GM10266 (cell line): ENCODE results near the gene WEE1.

Experiments
- DNase-seq: peaks from one replicate; pipeline ENCODE4 v3.0.0; 2012; ENCODE audit errors: extremely low spot score
- CTCF ChIP-seq: IDR thresholded peaks from 2 replicates; pipeline ENCODE4 v1.5.1; 2012; ENCODE audit warnings: mild to moderate bottlenecking, low read depth; ENCODE audit not compliant: control insufficient read depth, insufficient read depth; ENCODE audit errors: missing control alignments

The WEE1 gene

GRCh38 chr11:9550191-9550628, 23.3 kb upstream of the WEE1 start:
- no peak for DNase-seq
- TF ChIP-seq CTCF = no peak

DNA sequence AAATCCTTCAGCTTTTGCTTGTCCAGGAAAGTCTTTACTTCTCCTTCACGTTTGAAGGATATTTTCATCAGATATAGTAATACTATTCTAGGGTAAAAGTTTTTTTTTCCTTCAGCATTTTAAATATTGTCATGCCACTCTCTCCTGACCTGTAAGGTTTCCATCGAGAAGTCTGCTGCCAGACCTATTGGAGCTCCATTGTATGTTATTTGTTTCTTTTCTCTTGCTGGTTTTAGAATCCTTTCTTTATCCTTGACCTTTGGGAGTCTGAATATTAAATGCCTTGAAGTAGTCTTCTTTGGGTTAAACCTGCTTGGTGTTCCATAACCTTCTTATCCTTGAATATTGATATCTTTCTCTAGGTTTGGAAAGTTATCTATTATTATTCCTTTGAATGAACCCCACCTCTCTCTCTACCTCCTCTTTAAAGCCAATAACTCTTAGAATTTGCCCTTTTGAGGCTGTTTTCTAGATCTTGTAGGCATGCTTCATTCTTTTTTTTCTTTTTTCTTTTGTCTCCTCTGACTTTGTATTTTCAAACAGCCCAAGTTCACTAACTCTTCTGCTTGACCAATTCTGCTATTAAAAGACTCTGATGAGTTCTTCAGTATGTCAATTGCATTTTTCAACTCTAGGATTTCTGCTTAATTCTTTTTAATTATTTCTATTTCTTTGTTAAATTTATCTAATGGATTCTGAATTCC, 12.0 kb upstream of the WEE1 start:
- DNase-seq = no peak

DNA sequence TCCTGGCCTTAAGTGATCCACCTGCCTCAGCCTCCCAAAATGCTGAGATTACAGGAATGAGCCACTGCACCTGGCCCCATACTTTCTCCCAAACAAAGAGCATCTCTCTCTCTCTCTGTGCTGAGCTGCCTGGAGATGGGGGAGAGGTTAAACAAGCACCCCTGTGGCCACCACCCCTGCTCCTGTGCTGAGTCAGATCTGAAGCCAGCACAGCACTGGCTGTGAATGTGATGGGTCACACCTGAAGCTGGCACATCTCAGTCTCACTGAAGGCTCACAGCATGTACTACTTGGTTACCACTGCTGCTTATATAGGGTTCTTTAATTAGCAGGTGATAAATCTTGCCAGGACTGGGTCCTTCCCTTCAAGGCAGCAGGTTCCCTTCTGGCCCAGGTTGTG, 10.8 kb upstream of the WEE1 start:
- no peak for TF ChIP-seq CTCF
- no peak for DNase-seq

More for the DNA sequence above, 12.0 kb upstream of the WEE1 start:
- TF ChIP-seq CTCF = no peak

GRCh38 chr11:9563196-9563730, 10.2 kb upstream of the WEE1 start:
- DNase-seq = no peak
- no peak for TF ChIP-seq CTCF

GRCh38 chr11:9565822-9566560, 7.5 kb upstream of the WEE1 start:
- no peak for TF ChIP-seq CTCF
- peak; percentile 74 for DNase-seq

DNA sequence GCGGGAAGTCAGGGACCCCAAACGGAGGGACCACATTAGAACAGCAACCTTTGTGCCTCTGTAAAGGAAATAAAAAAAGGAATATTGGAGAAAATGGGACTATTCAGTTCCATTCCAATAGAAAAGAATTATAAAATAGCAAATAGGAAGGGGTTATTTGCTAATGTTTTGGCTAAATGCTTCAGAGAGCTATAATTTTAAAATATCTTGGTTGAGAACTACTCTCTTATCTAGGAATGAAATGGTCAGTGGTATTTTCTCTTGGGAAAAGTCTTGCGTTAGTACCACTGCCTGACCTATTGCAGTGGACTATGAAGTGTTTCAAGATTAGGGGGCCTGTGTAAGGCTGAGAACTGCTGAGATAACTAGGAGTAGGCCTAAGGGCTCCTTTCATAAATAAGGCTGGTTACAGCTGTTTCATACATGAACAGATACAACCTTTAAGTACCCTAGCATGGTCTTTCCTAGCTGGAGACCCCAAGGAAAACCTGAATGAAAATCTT, 6.9 kb upstream of the WEE1 start:
- DNase-seq = no peak
- TF ChIP-seq CTCF = no peak

DNA sequence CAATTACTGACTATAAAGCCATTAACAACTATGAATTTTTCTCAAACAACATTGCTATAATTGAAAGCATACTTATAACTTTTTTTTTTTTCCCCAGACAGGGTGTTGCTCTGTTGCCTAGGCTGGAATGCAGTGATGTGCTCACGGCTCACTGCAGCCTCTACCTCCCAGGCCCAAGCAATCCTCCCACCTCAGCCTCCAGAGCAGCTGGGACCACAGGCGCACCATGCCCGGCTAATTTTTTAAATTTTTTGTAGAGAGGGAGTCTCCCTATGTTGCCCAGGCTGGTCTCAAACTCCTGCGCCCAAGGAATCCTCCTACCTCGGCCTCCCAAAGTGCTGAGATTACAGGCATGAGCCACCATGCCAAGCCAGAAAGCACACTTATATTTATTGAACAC, 6.1 kb upstream of the WEE1 start:
- DNase-seq = no peak
- TF ChIP-seq CTCF = no peak
